Smooth muscle cell of the umbilical artery (primary cell): ENCODE results near the gene RAC2. TPM values are rescaled to one million over a fixed set of nuclear protein-coding genes. Genes with fewer than 3 reads are reported as not detected.

Source experiments
- total RNA-seq: library from RNA; depleted of rRNA; stranded (reverse); fragments of >200 nt; gene quantifications from 2 replicates; pipeline ENCODE4 v1.2.3, GENCODE V29; 2014

The RAC2 gene
- total RNA-seq: 3.3 and 16.2 TPM in 2 replicates

DNA sequence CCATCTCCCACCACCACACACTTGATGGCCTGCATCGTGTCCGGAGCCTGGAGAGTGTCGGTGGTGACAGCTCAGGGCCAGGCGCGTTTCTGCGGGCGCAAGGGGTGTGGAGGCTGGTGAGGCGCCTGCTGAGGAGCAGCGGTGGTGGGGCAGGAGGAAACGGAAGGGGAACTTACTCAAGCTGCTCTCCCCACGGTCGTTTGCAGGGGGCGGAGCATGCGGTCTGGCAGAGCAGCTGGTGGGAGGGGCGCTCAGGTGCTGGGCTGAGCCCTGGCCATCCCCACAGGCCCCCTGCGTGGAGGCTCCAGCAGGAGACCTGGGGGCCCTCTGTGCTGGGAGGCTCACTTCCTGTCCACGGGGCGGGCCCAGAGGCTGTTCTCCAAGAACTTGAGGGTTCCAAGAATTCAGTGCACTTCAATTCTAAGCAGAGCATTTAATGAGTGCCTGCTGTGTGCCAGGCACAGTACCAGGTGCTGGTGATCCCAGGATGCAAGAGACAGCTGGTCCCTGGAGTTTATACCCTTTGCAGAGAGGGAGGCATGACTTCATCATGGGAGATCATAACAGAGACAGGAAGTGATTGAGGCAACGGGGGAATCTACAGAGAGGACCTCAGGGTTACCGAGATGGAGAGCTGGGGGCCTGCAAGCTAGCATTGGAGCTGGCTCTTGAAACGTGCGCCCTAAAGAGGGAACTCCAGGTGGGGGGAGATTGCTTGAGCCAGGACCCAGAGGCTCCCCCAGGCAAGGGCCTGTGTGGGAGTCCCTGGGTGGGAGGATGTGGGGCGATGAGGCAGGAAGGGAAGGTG lies at the start of gene RAC2:
TSS of gene RAC2 (minus strand) at position 156 of the 808 bp plus-strand sequence. CDS start at position 35, 121 bp downstream.

DNA sequence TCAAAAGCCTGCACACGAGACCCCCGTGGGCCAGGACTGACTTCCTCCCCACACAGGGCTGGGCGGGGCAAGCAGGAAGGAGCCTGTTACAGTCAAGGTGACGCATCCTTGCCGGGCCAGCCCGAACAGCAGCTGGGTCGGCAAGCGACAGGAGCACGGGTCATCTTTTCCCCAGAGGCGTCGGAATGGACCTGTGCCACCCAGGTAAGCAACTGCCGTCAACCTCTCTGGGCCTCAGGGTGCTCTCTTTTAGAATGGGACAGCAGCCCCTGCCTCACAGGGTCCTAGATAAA lies 38.3 kb upstream of the RAC2 start, which contains the start of gene CYTH4:
TSS of gene CYTH4 (plus strand) at position 124 of the 293 bp plus-strand sequence. CDS start at position 186, 62 bp downstream.

DNA sequence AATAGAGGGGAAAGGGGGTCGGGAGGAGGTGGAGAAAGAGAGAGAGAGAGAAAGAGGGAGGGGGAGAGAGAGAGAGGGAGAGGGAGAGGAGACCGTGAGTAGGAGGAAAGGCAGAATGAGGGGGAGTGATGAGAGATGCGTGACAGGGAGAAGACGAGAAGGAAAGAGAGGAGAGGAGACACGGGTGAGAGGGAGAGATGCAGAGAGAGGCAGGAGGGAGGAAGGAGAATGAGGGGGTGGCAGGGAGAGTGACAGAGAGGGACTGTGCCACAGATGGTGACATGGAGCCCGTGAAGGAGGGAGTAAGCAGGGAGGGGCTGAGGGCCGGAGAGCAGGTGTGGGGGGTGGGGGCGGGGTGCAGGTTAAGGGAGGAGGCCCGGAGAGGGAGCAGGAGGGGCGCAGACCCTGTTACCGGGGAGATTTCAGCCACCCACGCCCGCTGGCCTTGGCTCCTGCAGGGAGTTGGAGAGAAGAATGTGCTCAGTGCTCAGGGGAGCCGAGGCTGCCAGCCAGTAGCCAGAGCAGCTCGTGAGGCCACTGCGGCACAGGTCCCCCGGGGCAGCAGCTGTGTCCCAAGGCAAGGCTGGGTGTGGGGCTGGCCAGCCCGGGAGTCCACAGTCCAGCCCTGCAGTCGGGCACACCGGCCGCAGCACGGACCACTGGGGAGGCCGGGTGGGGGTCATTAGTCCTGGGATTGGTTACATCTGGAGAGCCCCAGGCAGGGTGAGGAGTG lies 31.7 kb downstream of the RAC2 start, which contains the start of gene SSTR3:
TSS of gene SSTR3 (minus strand) at position 304 of the 733 bp plus-strand sequence. CDS start 4,674 bp downstream, outside the sequence.

DNA sequence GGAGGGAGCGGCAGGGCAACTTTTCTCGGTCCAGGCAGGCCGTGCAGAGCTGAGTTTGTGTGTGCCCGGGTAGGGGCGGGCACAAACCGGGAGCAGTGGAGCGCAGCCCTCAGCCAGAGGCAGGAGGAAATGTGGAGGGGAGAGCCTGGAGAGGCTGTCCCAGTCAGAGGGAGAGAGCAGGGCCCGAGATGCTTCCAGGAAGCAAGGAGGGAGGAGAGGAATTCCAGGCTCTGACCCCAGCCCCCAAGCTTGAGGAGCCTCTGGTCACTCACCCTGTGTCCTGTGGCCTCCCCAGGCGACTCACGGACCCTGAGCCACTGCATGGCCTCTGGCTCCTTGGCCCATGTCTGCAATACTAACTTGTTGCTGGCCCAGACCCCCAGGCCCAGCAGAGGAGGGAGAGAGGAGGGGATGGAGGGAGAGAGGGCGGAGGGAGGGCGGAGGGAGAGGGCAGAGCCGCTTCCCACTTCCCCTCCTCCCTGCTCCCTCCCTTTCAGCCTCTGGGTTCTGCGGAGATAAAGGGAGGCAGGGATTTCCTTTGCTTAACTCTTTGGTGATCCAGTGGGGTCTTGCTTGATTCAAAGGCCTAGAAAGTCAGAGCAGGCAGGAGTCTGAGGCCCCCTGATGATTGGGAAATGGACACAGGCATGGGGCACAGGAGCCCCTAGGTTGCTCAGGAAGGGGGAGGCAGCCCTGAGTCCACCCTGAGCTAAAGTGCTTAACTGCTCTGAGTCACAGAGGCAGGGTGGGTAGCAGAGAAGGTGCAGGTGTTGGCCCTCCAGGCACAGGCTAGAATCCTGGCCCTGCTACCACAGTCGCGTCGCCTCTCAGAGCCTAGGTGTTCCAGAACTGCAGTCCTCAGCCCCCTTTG lies 55.9 kb downstream of the RAC2 start, which contains the start of gene C1QTNF6:
TSS of gene C1QTNF6 (minus strand) at position 357 of the 871 bp plus-strand sequence. CDS start at position 323, 34 bp downstream.

Other genes starting within 250 kb of the RAC2 start
- 27.2 and 34.1 TPM in 2 replicates for gene TST, start 224.8 kb downstream of the RAC2 start, total RNA-seq
- gene MPST, start 224.5 kb downstream of the RAC2 start, total RNA-seq: 52.0 and 69.2 TPM in 2 replicates
- gene KCTD17, start 192.5 kb downstream of the RAC2 start, total RNA-seq: 32.4 and 35.8 TPM in 2 replicates
- not detected in 2 replicates for gene TMPRSS6, start 134.6 kb downstream of the RAC2 start, total RNA-seq
- gene IL2RB, start 94.4 kb downstream of the RAC2 start, total RNA-seq: 0.09 TPM in 1 of 2 replicates, not detected in the other
- gene C1QTNF6, start 56.0 kb downstream of the RAC2 start, total RNA-seq: 5.1 and 7.7 TPM in 2 replicates
- gene SSTR3, start 31.8 kb downstream of the RAC2 start, total RNA-seq: not detected in 2 replicates
- gene CYTH4, start 38.2 kb upstream of the RAC2 start, total RNA-seq: under 0.01 and 0.14 TPM in 2 replicates
- gene ELFN2, start 183.2 kb upstream of the RAC2 start, total RNA-seq: 0.59 and 0.74 TPM in 2 replicates
- gene MFNG, start 242.1 kb upstream of the RAC2 start, total RNA-seq: 0.28 and 0.59 TPM in 2 replicates